Hematopoietic multipotent progenitor cell treated with erythropoietin and hydrocortisone succinate and interleukin-3 and kit ligand, for 17 days (in vitro differentiated cells): ENCODE data around the gene TLCD3A.
"Not testable (repeated sequence)": the region's sequence is repeated elsewhere in the genome, so short reads cannot be mapped to it uniquely, and the experiment has no call there.

Experiments
- DNase-seq: peaks from one replicate; pipeline ENCODE4 v3.0.0-alpha.2; 2015; ENCODE audit warnings: low spot score

TLCD3A gene

GRCh38 chr17:749359-749758, 17.0 kb downstream of the TLCD3A start:
- not testable (repeated sequence) for DNase-seq

DNA sequence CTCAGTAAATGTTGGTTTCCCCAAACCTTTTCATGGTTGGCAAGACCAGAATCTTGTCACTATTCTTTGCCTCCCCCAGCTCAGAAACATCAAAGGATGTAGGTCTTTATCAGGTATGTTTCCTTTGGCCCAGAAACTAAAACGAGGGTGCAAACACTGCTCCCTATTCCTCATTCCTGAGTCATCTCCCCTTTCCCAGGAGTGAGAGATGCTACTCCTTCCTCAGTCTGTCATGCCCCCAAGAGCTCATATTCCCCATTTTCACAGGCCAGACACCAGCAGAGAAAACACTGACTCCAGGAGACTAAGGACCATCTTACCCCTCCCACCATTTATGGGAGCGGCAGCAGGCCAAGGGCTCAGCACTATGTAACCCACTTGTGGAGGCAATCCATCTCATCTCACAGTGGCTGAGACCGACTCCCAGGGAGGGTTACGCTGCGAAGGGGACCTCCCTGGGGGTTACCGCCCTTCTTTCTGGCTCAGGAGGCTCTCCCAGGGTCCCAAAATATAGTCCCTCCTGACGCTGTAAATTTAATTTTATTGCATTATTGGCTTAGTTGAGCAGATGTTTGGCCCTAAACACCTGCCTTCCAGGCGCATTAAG, 18.1 kb downstream of the TLCD3A start:
- no peak for DNase-seq

DNA sequence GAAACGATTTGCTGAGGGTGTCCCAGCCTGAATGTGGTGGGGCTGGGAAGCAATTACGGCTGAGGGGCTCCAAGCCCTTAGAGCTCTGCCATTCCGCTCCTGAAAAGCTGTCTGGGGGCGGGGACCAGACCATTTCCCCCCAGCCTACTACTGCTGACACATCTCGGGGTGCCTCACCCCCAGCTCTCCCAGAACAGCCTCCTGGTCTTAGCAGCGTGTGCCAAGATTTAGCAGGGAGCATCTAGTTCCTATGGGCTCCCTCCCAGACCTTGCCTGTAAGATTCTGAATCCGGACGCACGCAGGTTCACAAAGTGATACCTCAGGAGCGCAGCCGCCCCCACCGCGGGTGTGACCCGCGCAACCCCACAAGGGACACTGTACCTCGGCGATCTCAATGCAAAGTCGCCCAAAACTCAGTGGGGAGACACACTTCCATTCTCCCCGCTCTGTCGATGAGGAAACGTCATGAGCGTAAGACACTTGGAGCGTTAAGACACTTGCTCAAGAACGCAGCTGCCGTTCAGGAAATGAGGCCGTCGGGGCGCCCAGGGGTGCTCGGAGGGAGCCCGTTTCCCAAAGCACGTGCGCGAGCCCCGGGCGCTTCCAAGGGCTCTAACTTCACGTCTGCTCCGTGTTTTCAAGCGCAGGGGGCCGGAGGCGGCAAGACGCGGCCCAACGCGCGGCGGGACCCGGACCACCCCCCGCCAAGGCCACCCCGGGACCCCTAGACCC, 19.0 kb downstream of the TLCD3A start:
- DNase-seq = no peak

DNA sequence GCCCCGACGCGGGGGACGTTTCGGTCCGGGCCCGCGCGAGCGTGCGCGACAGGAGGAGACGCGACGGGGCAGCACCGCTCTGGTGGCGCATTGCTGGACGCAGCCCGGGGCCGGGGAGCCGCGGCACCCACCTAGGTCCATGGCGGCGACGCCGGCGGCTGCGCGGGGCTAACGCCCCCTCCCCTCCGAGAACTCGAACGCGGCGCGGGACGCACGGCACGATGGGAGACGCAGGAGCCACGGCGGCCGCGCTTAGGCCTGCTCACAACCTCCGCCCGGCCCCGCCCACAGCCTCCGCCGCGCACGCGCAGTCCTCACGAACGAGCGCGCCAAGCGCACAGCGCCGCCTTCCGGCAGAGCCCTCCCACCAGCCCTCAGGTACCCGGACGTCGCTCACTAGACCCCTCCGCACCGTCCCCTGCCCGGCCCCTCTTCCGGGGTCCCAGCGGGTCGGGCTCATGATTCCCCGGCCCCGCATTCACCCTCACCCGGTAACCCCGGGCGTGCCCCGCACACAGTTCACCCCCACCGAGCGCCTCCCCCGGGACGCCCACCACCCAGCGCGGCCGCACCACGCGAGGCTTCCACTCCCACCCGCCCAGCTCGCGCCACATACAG, 19.7 kb downstream of the TLCD3A start, which contains the start of gene GEMIN4:
GEMIN4 (minus strand) TSS at position 263 of the 618 bp plus-strand sequence; CDS start at position 141, 122 bp downstream.
- peak; percentile 90 for DNase-seq

DNA sequence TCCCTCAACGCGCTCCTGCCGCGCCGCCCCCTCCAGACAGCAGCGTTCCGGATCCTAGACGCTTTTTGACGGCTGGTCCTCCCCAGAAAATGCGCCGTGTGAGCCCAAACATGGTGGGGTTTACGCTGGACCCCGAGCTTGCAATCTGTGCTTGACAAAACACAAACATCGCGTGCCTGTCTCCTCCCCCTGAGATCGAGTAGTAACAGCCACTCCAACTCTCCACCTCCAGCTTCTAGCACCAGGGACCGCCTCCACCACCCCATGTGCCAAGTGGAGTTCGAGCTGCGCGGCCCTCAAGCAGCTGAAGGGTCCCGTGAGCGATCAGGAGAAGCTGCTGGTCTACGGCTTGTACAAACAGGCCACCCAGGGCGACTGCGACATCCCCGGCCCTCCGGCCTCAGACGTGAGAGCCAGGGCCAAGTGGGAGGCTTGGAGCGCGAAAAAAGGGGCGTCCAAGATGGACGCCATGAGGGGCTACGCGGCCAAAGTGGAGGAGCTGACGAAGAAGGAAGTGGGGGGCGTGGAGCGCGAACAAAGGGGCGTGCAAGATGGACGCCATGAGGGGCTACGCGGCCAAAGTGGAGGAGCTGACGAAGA, 20.3 kb downstream of the TLCD3A start:
- DNase-seq = no peak

- DNase-seq = no peak
These were observed 21.0 kb downstream of the TLCD3A start for GRCh38 chr17:753418-753817.

DNA sequence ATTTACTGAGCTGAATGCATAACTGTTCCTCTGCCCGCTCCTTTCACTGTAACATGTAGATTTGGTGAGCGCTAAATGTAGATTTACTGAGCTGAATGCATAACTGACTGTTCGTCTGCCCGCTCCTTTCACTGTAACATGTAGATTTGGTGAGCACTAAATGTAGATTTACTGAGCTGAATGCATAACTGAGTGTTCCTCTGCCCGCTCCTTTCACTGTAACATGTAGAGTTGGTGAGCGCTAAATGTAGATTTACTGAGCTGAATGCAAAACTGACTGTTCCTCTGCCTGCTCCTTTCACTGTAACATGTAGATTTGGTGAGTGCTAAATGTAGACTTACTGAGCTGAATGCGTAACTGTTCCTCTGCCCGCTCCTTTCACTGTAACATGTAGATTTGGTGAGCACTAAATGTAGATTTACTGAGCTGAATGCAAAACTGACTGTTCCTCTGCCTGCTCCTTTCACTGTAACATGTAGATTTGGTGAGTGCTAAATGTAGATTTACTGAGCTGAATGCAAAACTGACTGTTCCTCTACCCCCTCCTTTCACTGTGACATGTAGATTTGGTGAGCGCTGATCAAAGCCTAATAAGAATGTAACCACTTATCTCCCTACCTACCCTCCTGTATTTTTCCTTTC, 23.0 kb downstream of the TLCD3A start:
- not testable (repeated sequence) for DNase-seq

DNA sequence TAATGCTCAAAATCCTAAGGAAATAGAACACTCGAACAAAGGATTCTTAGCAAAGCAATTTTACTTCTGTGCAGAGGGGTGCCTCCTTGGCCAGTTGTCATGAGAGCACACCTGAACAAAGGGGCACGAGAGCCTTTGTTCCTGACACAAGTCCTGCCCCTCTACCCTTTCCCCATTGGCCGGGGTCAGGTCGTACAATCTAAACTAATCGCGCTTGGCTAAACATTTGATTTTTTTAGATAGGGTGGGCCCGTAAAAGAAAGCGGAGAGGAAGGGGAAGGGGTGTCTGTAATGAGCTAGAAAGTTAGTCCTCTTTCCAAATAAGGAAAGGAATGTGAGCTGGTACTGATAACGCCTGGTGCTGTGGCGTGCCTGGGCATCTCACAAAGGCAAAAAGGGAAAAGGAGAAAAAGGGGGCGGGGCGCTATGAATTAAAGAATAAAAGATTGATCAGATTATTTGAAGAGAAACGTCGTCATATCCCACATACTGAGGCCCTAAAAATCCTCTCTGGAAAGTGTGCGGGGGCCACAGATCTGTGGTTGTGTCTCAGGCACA, 23.7 kb downstream of the TLCD3A start:
- DNase-seq = not testable (repeated sequence)

DNA sequence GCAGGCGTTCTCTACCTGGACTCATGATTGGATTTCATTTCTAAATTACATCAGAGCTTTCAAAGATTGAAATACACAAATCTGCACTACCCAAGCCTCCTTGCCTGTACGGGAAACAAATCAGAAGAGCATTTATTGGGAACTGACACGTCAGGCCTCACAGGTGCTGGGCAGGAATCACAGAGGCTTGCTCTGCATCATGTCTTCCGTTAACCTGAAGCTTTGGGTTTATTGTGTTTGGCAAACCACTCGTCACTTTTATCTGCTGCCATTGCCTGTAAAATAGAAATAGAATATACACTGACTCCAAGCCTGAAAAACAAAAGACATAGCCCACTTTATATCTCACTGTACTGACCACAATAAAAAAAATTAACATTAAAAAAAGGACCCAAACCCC, 27.6 kb downstream of the TLCD3A start:
- DNase-seq = no peak

- no peak for DNase-seq
These were observed 28.0 kb downstream of the TLCD3A start for GRCh38 chr17:760371-760770.

DNA sequence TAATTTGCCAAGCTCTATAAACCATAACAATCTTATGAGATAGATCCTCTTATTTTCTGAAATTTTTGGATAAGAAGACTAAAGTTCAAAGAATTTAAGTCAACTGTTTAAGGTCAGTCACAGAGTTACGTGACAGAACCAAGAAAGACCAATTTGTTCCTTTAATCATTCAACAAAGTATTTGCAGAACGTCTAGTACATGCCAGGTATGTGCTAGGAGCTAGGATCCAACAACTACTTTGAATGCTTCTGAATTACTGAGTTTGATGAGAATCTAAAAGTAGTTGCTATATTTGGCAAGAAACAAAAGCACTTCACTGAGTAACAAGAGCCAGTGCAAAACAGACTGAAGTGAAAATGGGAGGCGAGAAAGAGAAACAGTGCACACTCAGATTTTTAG, 34.7 kb downstream of the TLCD3A start:
- no peak for DNase-seq

DNA sequence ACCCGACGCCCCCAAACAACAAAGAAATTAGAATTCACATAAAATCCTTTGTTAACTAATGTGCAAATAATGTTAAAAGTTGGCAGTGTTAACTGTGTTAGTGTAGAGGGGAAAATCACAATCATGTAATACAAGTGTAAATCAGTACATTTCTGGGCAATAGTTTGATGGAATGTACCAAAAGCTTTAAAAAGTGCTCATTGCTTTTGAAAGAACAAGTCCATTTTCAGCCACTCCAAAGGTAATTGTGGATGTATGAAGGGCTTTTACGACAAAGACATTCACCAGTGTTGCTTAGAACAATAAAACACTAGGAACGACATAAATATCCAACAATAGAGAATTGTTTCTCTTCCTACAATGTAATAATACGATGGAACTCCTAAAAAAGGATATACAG, 40.6 kb downstream of the TLCD3A start:
- DNase-seq = no peak

- DNase-seq = no peak
These were observed 41.3 kb downstream of the TLCD3A start for GRCh38 chr17:773467-774312.

DNA sequence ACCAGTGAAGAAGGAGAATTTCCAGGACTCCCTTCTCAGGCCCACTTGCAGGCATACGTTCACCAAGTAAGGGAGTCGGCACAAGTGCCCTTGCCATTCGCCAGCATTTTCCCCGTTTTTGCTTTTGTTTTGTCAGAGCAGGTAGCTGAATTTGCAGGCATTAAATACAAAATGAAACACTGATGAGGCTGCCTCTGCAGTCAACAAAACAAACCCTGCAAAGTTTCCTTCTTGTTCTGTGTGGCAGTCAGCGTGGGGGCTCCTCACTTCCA, 41.9 kb downstream of the TLCD3A start:
- DNase-seq = no peak

- DNase-seq = no peak
These were observed 45.7 kb downstream of the TLCD3A start for GRCh38 chr17:778096-778495.

DNA sequence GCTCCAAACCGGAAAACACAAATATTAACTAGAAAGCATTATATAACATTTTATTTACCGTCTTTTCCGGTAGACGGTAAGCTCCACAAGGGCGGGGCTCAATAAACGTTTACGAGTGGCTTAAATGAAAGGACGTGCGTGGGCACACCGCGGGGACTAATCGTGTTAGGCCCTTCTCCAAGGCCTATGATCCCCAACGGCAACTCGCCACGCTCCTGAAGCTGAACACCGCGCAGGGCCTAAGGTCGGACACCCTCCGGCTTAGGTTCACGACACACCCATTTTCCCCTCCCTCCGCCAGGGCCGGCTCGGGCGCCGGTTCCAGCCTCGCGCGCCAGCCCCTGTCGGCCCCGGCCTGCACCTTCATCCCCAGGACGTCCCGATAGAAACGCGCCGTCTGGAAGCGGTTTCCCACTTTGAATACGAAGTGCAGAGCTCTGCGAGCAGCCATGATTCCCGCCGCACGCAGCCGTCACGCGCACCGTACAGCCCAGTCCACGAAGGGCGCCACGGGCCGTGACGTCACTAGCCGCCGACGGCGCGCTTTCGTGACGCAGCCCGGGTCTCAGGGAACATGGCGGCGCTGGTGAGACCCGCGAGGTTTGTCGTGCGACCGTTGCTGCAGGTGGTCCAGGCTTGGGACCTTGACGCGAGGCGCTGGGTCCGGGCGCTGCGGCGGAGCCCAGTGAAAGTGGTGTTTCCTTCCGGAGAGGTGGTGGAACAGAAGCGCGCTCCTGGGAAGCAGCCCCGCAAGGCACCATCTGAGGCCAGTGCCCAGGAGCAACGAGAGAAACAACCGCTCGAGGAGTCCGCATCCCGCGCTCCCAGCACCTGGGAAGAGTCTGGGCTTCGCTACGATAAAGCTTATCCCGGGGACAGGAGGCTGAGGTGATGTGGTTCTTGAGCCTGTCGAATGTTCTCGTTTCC, 49.7 kb downstream of the TLCD3A start, which contains the start of the genes GLOD4 and MRM3:
GLOD4 (minus strand) TSS at position 476 of the 927 bp plus-strand sequence; CDS start at position 451, 25 bp downstream.
MRM3 (plus strand) TSS at position 549 of the 927 bp plus-strand sequence; CDS start at position 575, 26 bp downstream.
- peak; percentile 93 for DNase-seq

- DNase-seq = no peak
These were observed 51.7 kb downstream of the TLCD3A start for GRCh38 chr17:784143-784542.

- DNase-seq = not testable (repeated sequence)
These were observed 53.5 kb downstream of the TLCD3A start for GRCh38 chr17:785901-786300.

- no peak for DNase-seq
These were observed 55.3 kb downstream of the TLCD3A start for GRCh38 chr17:787641-788221.

DNA sequence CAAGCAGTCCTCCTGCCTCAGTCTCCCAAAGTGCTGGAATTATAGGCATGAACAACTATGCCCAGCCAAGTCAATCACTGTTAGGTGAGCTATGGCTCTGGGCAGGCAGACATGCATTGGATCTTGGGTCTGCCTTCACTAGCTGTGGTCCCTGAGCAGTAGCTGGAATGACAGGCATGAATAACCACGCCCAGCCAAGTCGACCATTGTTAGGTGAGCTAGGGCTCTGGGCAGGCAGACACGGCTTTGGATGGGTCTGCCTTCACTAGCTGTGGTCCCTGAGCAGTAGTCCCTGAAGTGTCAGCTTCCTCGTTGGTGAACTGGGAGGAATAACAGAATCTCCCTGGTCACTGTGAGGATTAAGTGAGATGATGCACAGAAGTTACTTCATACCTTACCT, 56.2 kb downstream of the TLCD3A start:
- DNase-seq = no peak
